ENCODE measurements around the gene CENPO.

CENPO gene

DNA sequence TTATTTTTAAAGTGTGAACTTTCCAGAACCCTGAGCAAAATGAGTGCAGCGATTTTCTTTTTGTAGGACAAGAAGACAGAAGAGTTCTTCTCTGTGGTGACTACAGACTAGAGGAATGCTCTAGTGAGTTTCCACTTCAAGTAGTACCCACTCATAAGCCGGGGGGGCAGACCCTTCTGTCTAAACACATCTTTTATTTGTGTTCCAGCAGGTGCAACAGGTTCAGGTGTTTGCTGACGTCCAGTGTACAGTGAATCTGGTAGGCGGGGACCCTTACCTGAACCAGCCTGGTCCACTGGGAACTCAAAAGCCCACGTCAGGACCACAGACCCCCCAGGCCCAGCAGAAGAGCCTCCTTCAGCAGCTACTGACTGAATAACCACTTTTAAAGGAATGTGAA, 25.2 kb upstream of the CENPO start:
- TF ChIP-seq CTCF (IDR thresholded peaks at IDR 0.05; ENCODE audit: control insufficient read depth, extremely low read depth, insufficient read depth), result no peak
- H3K4me3 ChIP-seq (ENCODE audit: low read depth, low read length), result no peak overlapping the region
- DNase-seq (ENCODE audit: low read depth), result no peak

DNA sequence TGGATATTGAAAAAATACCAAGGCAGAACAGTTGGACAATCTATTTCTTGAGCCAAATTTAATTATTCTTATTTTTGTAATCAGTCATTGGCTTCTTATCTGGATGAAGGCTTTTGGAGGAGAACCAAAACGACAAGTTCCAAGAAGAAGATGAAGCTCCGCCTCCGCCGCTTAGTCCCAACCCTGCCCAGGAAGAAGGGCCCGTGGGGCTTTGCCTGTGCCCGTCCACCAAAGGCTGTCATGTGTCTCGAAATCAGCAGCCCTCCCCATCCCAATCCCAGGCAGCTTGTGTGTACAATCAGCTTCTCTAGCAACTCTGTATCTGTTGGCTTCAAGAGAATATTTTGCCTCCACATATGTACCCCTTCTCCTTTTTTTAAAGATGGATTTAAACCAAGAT, 24.6 kb upstream of the CENPO start:
- DNase-seq (ENCODE audit: low read depth), result no peak
- TF ChIP-seq CTCF (IDR thresholded peaks at IDR 0.05; ENCODE audit: control insufficient read depth, extremely low read depth, insufficient read depth), result no peak
- H3K4me3 ChIP-seq (ENCODE audit: low read depth, low read length), result no peak overlapping the region

DNA sequence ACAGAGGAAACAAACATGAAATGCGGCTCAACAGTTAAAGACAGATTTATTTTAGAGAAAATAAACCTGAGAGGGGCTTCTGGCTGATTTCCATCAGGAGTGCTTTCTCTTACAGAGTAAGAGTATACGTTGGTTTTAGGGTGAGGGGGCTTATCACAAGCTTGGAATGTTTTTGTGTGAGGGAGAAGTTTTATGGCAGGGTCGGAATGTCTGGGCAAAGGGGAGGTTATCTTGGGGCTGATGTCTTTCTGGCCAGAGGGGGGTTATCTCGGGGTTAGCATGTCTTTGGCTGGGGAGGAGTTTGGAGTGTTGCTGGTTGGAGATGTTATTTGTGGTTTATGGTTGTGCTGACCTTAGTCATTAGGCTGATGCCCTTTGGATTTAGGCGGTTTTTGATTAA, 22.2 kb upstream of the CENPO start:
- no peak for DNase-seq (ENCODE audit: low read depth)
- no peak for TF ChIP-seq CTCF (IDR thresholded peaks at IDR 0.05; ENCODE audit: control insufficient read depth, extremely low read depth, insufficient read depth)

GRCh38 chr2:24771764-24772586, 21.2 kb upstream of the CENPO start:
- TF ChIP-seq CTCF (IDR thresholded peaks at IDR 0.05; ENCODE audit: control insufficient read depth, extremely low read depth, insufficient read depth), result no peak
- DNase-seq (ENCODE audit: low read depth), result no peak
- no peak overlapping the region for H3K4me3 ChIP-seq (ENCODE audit: low read depth, low read length)

More for the DNA sequence above, 22.2 kb upstream of the CENPO start:
- H3K4me3 ChIP-seq (ENCODE audit: low read depth, low read length), result no peak overlapping the region

- H3K4me3 ChIP-seq (ENCODE audit: low read depth, low read length), result no peak overlapping the region
- no peak for TF ChIP-seq CTCF (IDR thresholded peaks at IDR 0.05; ENCODE audit: control insufficient read depth, extremely low read depth, insufficient read depth)
- DNase-seq (ENCODE audit: low read depth), result no peak
Measured at GRCh38 chr2:24774373-24774772, 18.9 kb upstream of the CENPO start.

GRCh38 chr2:24779116-24779515, 14.1 kb upstream of the CENPO start:
- TF ChIP-seq CTCF (IDR thresholded peaks at IDR 0.05; ENCODE audit: control insufficient read depth, extremely low read depth, insufficient read depth), result no peak
- H3K4me3 ChIP-seq (ENCODE audit: low read depth, low read length), result no peak overlapping the region
- DNase-seq (ENCODE audit: low read depth), result no peak

DNA sequence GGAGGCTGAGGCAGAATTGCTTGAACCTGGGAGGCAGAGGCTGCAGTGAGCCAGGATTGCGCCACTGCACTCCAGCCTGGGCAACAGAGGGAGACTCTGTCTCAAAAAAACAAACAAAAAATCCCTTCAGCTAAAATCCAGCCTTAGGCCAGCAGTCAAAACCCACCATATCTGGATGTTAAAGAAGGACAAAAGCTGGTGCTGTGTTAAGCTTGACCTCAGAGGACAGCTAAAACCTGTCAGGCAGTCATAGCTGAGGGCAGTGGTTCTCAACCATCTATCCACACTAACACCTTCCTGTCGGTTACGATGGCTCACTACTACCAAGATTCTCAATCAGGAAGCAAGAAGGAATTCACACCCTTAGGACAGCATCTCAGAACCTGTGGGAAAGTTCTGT, 9.6 kb upstream of the CENPO start:
- no peak for TF ChIP-seq CTCF (IDR thresholded peaks at IDR 0.05; ENCODE audit: control insufficient read depth, extremely low read depth, insufficient read depth)
- DNase-seq (ENCODE audit: low read depth), result no peak
- no peak overlapping the region for H3K4me3 ChIP-seq (ENCODE audit: low read depth, low read length)
